SK-N-MC (cell line): Measurements from ENCODE around the gene MYO19.

Experiments
- EZH2 ChIP-seq: fragments of 200-600 bp; sonication (generic); IDR thresholded peaks from one replicate; pipeline ENCODE4 v1.6.1; 2017; ENCODE audit warnings: antibody characterized with exemption
- FOXP2 ChIP-seq: optimal IDR thresholded peaks from 2 replicates; pipeline ENCODE3; 2011; ENCODE audit warnings: mild to moderate bottlenecking, moderate library complexity; ENCODE audit not compliant: insufficient read depth; ENCODE audit errors: extremely low read length, control extremely low read depth
- POLR2AphosphoS5 ChIP-seq: IDR thresholded peaks from 2 replicates; pipeline ENCODE4 v1.6.1; 2012; ENCODE audit warnings: mild to moderate bottlenecking, low read depth, low read length, borderline replicate concordance

- TF ChIP-seq EZH2 (no peak), POLR2AphosphoS5 (no peak), FOXP2 (no peak)
Measured at GRCh38 chr17:36506249-36506826, 28.3 kb downstream of the MYO19 start.
